HCT116 (cell line): ENCODE measurements around the gene GTF3C5. TPM values are rescaled to one million over a fixed set of nuclear protein-coding genes. Genes with fewer than 3 reads are reported as not detected.

Experiments used
- ATAC-seq: fragments of 200-7000 bp; cut with Tn5 transposase; 2 replicates; pipeline ENCODE4 v1.9.1; 2020; ENCODE audit warnings: mild to moderate bottlenecking, moderate library complexity
- BruUV-seq: library from RNA; stranded (reverse); fragments of 400-500 nt; replicated peaks from 2 replicates; lab custom pipeline; 2021; lab: Mats Ljungman, UMichigan
- CTCF ChIA-PET: fragments of 300-600 bp; sonication (Branson Sonifier 250); formaldehyde crosslinking; loops from one replicate; lab custom pipeline; 2021; ENCODE audit warnings: antibody characterized with exemption; lab: Charles Lee
- POLR2A ChIA-PET: fragments of 300-600, 350-600 bp; sonication (Branson Sonifier 250); formaldehyde crosslinking; loops from one replicate; lab custom pipeline; 2021; ENCODE audit warnings: antibody characterized with exemption; lab: Charles Lee
- RAD21 ChIA-PET, 2 experiments: fragments of 300-600 bp; sonication (Branson Sonifier 250); formaldehyde crosslinking; loops; one replicate each; lab custom pipeline; 2023; ENCODE audit warnings: low total read pairs in 2 of 2; ENCODE audit not compliant: uncharacterized antibody in 2 of 2, unreplicated experiment in 2 of 2, low non-redundant PET in 1 of 2; lab: Charles Lee
- DNase-seq: peaks from one replicate; pipeline ENCODE4 v3.0.0-alpha.2; 2010; ENCODE audit warnings: low read depth, low spot score
- H2AFZ ChIP-seq: fragments of 200-600 bp; shearing (Covaris generic), sonication (generic); 2 replicates; pipeline ENCODE4 v1.6.1; 2017; ENCODE audit warnings: low read depth, mixed run types, mixed read lengths, antibody characterized with exemption, low read length; ENCODE audit not compliant: poor library complexity, severe bottlenecking
- H3K27ac ChIP-seq: 2 replicates; pipeline ENCODE4 v1.5.1; 2012; ENCODE audit warnings: low read depth, low read length
- H3K27me3 ChIP-seq: fragments of 200-600 bp; sonication (generic); 2 replicates; pipeline ENCODE4 v1.6.1; 2016; ENCODE audit warnings: mixed run types, low read length, mixed read lengths; ENCODE audit not compliant: insufficient read depth
- H3K36me3 ChIP-seq, 2 experiments: fragments of 200-500 bp in 1 of 2; fragments of 200-600 bp in 1 of 2; sonication (Bioruptor generic) in 1 of 2; sonication (generic) in 1 of 2; 2 replicates each; pipeline versions ENCODE4 v1.5.1 to v1.6.1; 2014 to 2016; ENCODE audit warnings: low read length in 2 of 2, inconsistent platforms in 1 of 2, mixed read lengths in 1 of 2, mixed run types in 1 of 2; ENCODE audit not compliant: insufficient read depth in 2 of 2, control insufficient read depth in 1 of 2
- H3K4me1 ChIP-seq, 2 experiments: fragments of 200-600 bp in 1 of 2; sonication (generic) in 1 of 2; 2 replicates each; pipeline versions ENCODE4 v1.5.1 to v1.6.1; 2012 to 2017; ENCODE audit warnings: low read length in 2 of 2, inconsistent platforms in 1 of 2, mild to moderate bottlenecking in 1 of 2, mixed read lengths in 1 of 2, mixed run types in 1 of 2, moderate library complexity in 1 of 2; ENCODE audit not compliant: insufficient read depth in 2 of 2, control insufficient read depth in 1 of 2
- H3K4me2 ChIP-seq: fragments of 200-600 bp; sonication (generic); 2 replicates; pipeline ENCODE4 v1.6.1; 2017; ENCODE audit warnings: mixed run types, low read length, mixed read lengths
- H3K4me3 ChIP-seq, 2 experiments: fragments of 200-600 bp in 1 of 2; sonication (generic) in 1 of 2; replicated peaks in 1 of 2; 2 replicates each; pipeline ENCODE4 v1.5.1; 2011 to 2016; ENCODE audit warnings: low read length in 2 of 2, control low read depth in 1 of 2, low read depth in 1 of 2, mild to moderate bottlenecking in 1 of 2, mixed read lengths in 1 of 2, mixed run types in 1 of 2
- H3K79me2 ChIP-seq: fragments of 200-600 bp; sonication (generic); 2 replicates; pipeline ENCODE4 v1.6.1; 2017; ENCODE audit warnings: mild to moderate bottlenecking, mixed run types, low read length, moderate library complexity, mixed read lengths; ENCODE audit not compliant: insufficient read depth
- H3K9ac ChIP-seq: fragments of 200-600 bp; sonication (generic); 2 replicates; pipeline ENCODE4 v1.6.1; 2016; ENCODE audit warnings: low read length, mixed read lengths
- H3K9me2 ChIP-seq: fragments of 200-600 bp; sonication (generic), shearing (Covaris generic); 2 replicates; pipeline ENCODE4 v1.6.1; 2017; ENCODE audit warnings: mixed run types, mild to moderate bottlenecking, moderate library complexity; ENCODE audit not compliant: insufficient read depth
- H3K9me3 ChIP-seq, 2 experiments: fragments of 200-500 bp in 1 of 2; fragments of 200-600 bp in 1 of 2; sonication (Bioruptor generic) in 1 of 2; sonication (generic) in 1 of 2; 2 replicates each; pipeline ENCODE4 v1.6.1; 2014 to 2017; ENCODE audit warnings: low read length in 2 of 2, mixed read lengths in 2 of 2, inconsistent platforms in 1 of 2, low read depth in 1 of 2, mild to moderate bottlenecking in 1 of 2, mixed run types in 1 of 2, moderate library complexity in 1 of 2; ENCODE audit not compliant: control insufficient read depth in 1 of 2, insufficient read depth in 1 of 2
- H4K20me1 ChIP-seq: fragments of 200-600 bp; sonication (generic), shearing (Covaris generic); 2 replicates; pipeline ENCODE4 v1.6.1; 2017; ENCODE audit warnings: mixed run types, mild to moderate bottlenecking, moderate library complexity; ENCODE audit not compliant: insufficient read depth
- CEBPB ChIP-seq: IDR thresholded peaks from 2 replicates; pipeline ENCODE4 v1.6.1; 2012; ENCODE audit warnings: low read depth
- EGR1 ChIP-seq: IDR thresholded peaks from 2 replicates; pipeline ENCODE4 v1.6.1; 2012; ENCODE audit warnings: low read depth
- MAX ChIP-seq: IDR thresholded peaks from 2 replicates; pipeline ENCODE4 v1.6.1; 2012
- POLR2A ChIP-seq: IDR thresholded peaks from 2 replicates; pipeline ENCODE4 v1.7.0; 2011; ENCODE audit warnings: borderline replicate concordance; ENCODE audit not compliant: insufficient read depth, insufficient read length; ENCODE audit errors: extremely low read depth
- intact Hi-C: fragments of 100-400 bp; cut with micrococcal nuclease; formaldehyde crosslinking; loops from 2 replicates; pipeline ENCODE4 v1.10.0; 2022
- total RNA-seq: library from RNA; stranded (reverse); gene quantifications from one replicate; pipeline ENCODE4 v1.2.1, GENCODE V29; 2021; ENCODE audit not compliant: unreplicated experiment
- TF ChIP-seq, protein P1 (sequence below): IDR thresholded peaks from 2 replicates; pipeline ENCODE4 v1.6.1; 2012; ENCODE audit warnings: low read depth
- TF ChIP-seq, protein P2 (sequence below): IDR thresholded peaks from 2 replicates; pipeline ENCODE4 v1.6.1; 2012

GTF3C5 gene
- total RNA-seq, 1 experiment from 2014 or later = 95.1 TPM

GRCh38 chr9:133026426-133026825 lies 4.4 kb upstream of the GTF3C5 start (continued):
- TF ChIP-seq, protein P1, sequence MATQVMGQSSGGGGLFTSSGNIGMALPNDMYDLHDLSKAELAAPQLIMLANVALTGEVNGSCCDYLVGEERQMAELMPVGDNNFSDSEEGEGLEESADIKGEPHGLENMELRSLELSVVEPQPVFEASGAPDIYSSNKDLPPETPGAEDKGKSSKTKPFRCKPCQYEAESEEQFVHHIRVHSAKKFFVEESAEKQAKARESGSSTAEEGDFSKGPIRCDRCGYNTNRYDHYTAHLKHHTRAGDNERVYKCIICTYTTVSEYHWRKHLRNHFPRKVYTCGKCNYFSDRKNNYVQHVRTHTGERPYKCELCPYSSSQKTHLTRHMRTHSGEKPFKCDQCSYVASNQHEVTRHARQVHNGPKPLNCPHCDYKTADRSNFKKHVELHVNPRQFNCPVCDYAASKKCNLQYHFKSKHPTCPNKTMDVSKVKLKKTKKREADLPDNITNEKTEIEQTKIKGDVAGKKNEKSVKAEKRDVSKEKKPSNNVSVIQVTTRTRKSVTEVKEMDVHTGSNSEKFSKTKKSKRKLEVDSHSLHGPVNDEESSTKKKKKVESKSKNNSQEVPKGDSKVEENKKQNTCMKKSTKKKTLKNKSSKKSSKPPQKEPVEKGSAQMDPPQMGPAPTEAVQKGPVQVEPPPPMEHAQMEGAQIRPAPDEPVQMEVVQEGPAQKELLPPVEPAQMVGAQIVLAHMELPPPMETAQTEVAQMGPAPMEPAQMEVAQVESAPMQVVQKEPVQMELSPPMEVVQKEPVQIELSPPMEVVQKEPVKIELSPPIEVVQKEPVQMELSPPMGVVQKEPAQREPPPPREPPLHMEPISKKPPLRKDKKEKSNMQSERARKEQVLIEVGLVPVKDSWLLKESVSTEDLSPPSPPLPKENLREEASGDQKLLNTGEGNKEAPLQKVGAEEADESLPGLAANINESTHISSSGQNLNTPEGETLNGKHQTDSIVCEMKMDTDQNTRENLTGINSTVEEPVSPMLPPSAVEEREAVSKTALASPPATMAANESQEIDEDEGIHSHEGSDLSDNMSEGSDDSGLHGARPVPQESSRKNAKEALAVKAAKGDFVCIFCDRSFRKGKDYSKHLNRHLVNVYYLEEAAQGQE = no peak
- TF ChIP-seq MAX (no peak), POLR2A (no peak)

- no peaks in the 10 kb centered on the region for H4K20me1 ChIP-seq
- no peak overlapping the region for H3K9ac ChIP-seq
- intact Hi-C loops = no loop called here
- H3K4me2 ChIP-seq = no peak overlapping the region
- POLR2A ChIA-PET = no interaction called here
- peaks cover 0 to 2% of the 10 kb centered on the region in 2 experiments; a peak in 1 of 4 replicates for H3K36me3 ChIP-seq
- DNase-seq = no peak
- no peak overlapping the region for H3K27ac ChIP-seq
- no peak overlapping the region for H2AFZ ChIP-seq
- ATAC-seq = no peak
- TF ChIP-seq CEBPB (no peak), MAX (no peak), EGR1 (no peak)
- TF ChIP-seq, protein P2, sequence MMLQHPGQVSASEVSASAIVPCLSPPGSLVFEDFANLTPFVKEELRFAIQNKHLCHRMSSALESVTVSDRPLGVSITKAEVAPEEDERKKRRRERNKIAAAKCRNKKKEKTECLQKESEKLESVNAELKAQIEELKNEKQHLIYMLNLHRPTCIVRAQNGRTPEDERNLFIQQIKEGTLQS = no peak
- H3K27me3 ChIP-seq = no peaks in the 10 kb centered on the region
- H3K4me1 ChIP-seq = peaks cover 3 to 15% of the 10 kb centered on the region in 2 experiments; a peak in 3 of 4 replicates
- H3K79me2 ChIP-seq = peaks cover 18% of the 10 kb centered on the region
- RAD21 ChIA-PET = no interaction called here
- H3K9me2 ChIP-seq = no peaks in the 10 kb centered on the region
- CTCF ChIA-PET = no interaction called here
- H3K9me3 ChIP-seq = no peaks in the 10 kb centered on the region
- H3K4me3 ChIP-seq = no peak overlapping the region
- no TSS peak for BruUV-seq
Observed at GRCh38 chr9:133027134-133027533, 3.7 kb upstream of the GTF3C5 start.
